WTC11 (cell line): ENCODE measurements around the gene ENDOV. TPM values are rescaled to one million over a fixed set of nuclear protein-coding genes. Genes with fewer than 3 reads are reported as not detected.

Source experiments
- ATAC-seq: fragments of 200-7000 bp; cut with Tn5 transposase; 2 replicates; pipeline ENCODE4 v1.10.0; 2021; ENCODE audit warnings: mild to moderate bottlenecking, moderate library complexity
- CTCF ChIA-PET: fragments of 300-600 bp; sonication (Branson Sonifier 250); formaldehyde crosslinking; loops from one replicate; lab custom pipeline; 2021; ENCODE audit warnings: antibody characterized with exemption; lab: Charles Lee
- POLR2A ChIA-PET: fragments of 350-600 bp; sonication (Branson Sonifier 250); formaldehyde crosslinking; loops from one replicate; lab custom pipeline; 2021; ENCODE audit warnings: antibody characterized with exemption; lab: Charles Lee
- DNase-seq: peaks from one replicate; pipeline ENCODE4 v3.0.0; 2021; ENCODE audit warnings: low spot score
- H3K27ac Mint-ChIP-seq: 2 replicates; pipeline ENCODE4 v1.8.0; 2021; ENCODE audit warnings: mixed read lengths
- H3K27me3 Mint-ChIP-seq: 2 replicates; pipeline ENCODE4 v1.8.0; 2021; ENCODE audit warnings: low read depth, mild to moderate bottlenecking, moderate library complexity, mixed read lengths
- H3K36me3 Mint-ChIP-seq: 2 replicates; pipeline ENCODE4 v1.8.0; 2021; ENCODE audit warnings: mixed read lengths
- H3K4me1 Mint-ChIP-seq: 2 replicates; pipeline ENCODE4 v1.8.0; 2022; ENCODE audit warnings: mixed read lengths
- H3K4me3 Mint-ChIP-seq: 2 replicates; pipeline ENCODE4 v1.8.0; 2021; ENCODE audit warnings: mild to moderate bottlenecking, moderate library complexity, mixed read lengths
- H3K9me3 Mint-ChIP-seq: 2 replicates; pipeline ENCODE4 v1.8.0; 2021; ENCODE audit warnings: mixed read lengths
- ARID4B ChIP-seq: sonication (generic); formaldehyde crosslinking; IDR thresholded peaks from 2 replicates; pipeline ENCODE4 v1.8.0; 2023; ENCODE audit warnings: missing genetic modification reagents, mild to moderate bottlenecking, borderline replicate concordance
- ATF3 ChIP-seq: sonication (generic); formaldehyde crosslinking; conservative IDR thresholded peaks from 2 replicates; pipeline ENCODE4 v1.8.1; 2022; ENCODE audit warnings: mild to moderate bottlenecking, missing genetic modification reagents
- E2F1 ChIP-seq: sonication (generic); formaldehyde crosslinking; IDR thresholded peaks from 2 replicates; pipeline ENCODE4 v1.8.0; 2022; ENCODE audit warnings: mild to moderate bottlenecking, missing genetic modification reagents
- IRF2 ChIP-seq: sonication (generic); formaldehyde crosslinking; IDR thresholded peaks from 2 replicates; pipeline ENCODE4 v1.8.0; 2022; ENCODE audit warnings: low read depth, missing genetic modification reagents, borderline replicate concordance
- NR1H2 ChIP-seq: sonication (generic); formaldehyde crosslinking; IDR thresholded peaks from 2 replicates; pipeline ENCODE4 v1.9.0; 2021; ENCODE audit warnings: mild to moderate bottlenecking, moderate library complexity, missing genetic modification reagents
- NR3C1 ChIP-seq: sonication (generic); formaldehyde crosslinking; conservative IDR thresholded peaks from 2 replicates; pipeline ENCODE4 v1.8.1; 2023; ENCODE audit warnings: low read depth, mild to moderate bottlenecking, missing genetic modification reagents
- OVOL2 ChIP-seq: fragments of 250-450 bp; sonication (Bioruptor Pico); IDR thresholded peaks from 2 replicates; pipeline ENCODE4 v1.9.0; 2021; ENCODE audit warnings: mild to moderate bottlenecking, borderline replicate concordance
- PRDM15 ChIP-seq: sonication (generic); formaldehyde crosslinking; IDR thresholded peaks from 2 replicates; pipeline ENCODE4 v1.8.0; 2022; ENCODE audit warnings: missing genetic modification reagents
- RORB ChIP-seq: fragments of 250-450 bp; sonication (Bioruptor Pico); IDR thresholded peaks from 2 replicates; pipeline ENCODE4 v1.9.0; 2021; ENCODE audit warnings: mild to moderate bottlenecking
- TP53 ChIP-seq: sonication (generic); formaldehyde crosslinking; IDR thresholded peaks from 2 replicates; pipeline ENCODE4 v1.8.1; 2023; ENCODE audit warnings: mild to moderate bottlenecking, missing genetic modification reagents
- ZBTB43 ChIP-seq: sonication (generic); formaldehyde crosslinking; IDR thresholded peaks from 2 replicates; pipeline ENCODE4 v1.8.1; 2023; ENCODE audit warnings: mild to moderate bottlenecking, missing genetic modification reagents
- ZMAT4 ChIP-seq: fragments of 250-450 bp; sonication (Bioruptor Pico); IDR thresholded peaks from 2 replicates; pipeline ENCODE4 v1.9.0; 2021; ENCODE audit warnings: mild to moderate bottlenecking
- ZNF138 ChIP-seq: sonication (generic); formaldehyde crosslinking; conservative IDR thresholded peaks from 2 replicates; pipeline ENCODE4 v1.8.1; 2022; ENCODE audit warnings: mild to moderate bottlenecking, moderate library complexity, missing genetic modification reagents
- ZNF219 ChIP-seq: sonication (generic); formaldehyde crosslinking; IDR thresholded peaks from 2 replicates; pipeline ENCODE4 v1.8.0; 2023; ENCODE audit warnings: missing genetic modification reagents, mild to moderate bottlenecking, borderline replicate concordance
- ZNF281 ChIP-seq: sonication (generic); formaldehyde crosslinking; IDR thresholded peaks from 2 replicates; pipeline ENCODE4 v1.8.0; 2023; ENCODE audit warnings: mild to moderate bottlenecking, missing genetic modification reagents
- ZNF671 ChIP-seq: fragments of 250-450 bp; sonication (Bioruptor Pico); IDR thresholded peaks from 2 replicates; pipeline ENCODE4 v1.8.0; 2021; ENCODE audit warnings: mild to moderate bottlenecking
- total RNA-seq: library from RNA; stranded (reverse); gene quantifications from 3 replicates; pipeline ENCODE4 v1.2.3, GENCODE V29; 2021

Gene ENDOV
- total RNA-seq, 1 experiment from 2014 or later, result 25.2 TPM

- Mint-ChIP-seq H3K36me3 (no peaks in the 10 kb centered on the region), H3K9me3 (no peaks in the 10 kb centered on the region), H3K27me3 (no peaks in the 10 kb centered on the region; the same call in 1 of the 2 replicates), H3K27ac (no peak overlapping the region), H3K4me3 (no peak overlapping the region), H3K4me1 (0 out of 2 replicates have a peak, but pooled peaks cover 3% of the 10 kb centered on the region)
- ChIA-PET POLR2A (no interaction called here), CTCF (no interaction called here)
- DNase-seq (no peak), ATAC-seq (no peak)
- no peak for TF ChIP-seq OVOL2 (CRISPR knock-in tag)
Observed at GRCh38 chr17:80429356-80430275, 14.6 kb downstream of the ENDOV start.

- POLR2A ChIA-PET, result no interaction called here
- CTCF ChIA-PET, result interaction anchor here (1.2 kb wide), 1 partner anchor 47 kb away, joined by 3 read pairs; no protein-coding TSS in a partner anchor
- ATAC-seq, result no peak
Observed at GRCh38 chr17:80430446-80431245, 15.7 kb downstream of the ENDOV start.

More at GRCh38 chr17:80430446-80431245, 15.7 kb downstream of the ENDOV start:
- Mint-ChIP-seq H3K9me3 (no peaks in the 10 kb centered on the region), H3K4me1 (0 out of 2 replicates have a peak, but pooled peaks cover 3% of the 10 kb centered on the region), H3K27ac (no peak overlapping the region), H3K4me3 (no peak overlapping the region), H3K36me3 (no peaks in the 10 kb centered on the region), H3K27me3 (no peaks in the 10 kb centered on the region; the same call in 1 of the 2 replicates)
- TF ChIP-seq ZNF281 (CRISPR knock-in tag), result no peak
- TF ChIP-seq ZNF671 (CRISPR knock-in tag), result no peak
- no peak for TF ChIP-seq RORB
- TF ChIP-seq NR3C1, result no peak
- TF ChIP-seq PRDM15 (CRISPR knock-in tag), result no peak
- no peak for TF ChIP-seq TP53 (CRISPR knock-in tag)
- no peak for TF ChIP-seq ZNF219 (CRISPR knock-in tag)
- no peak for TF ChIP-seq NR1H2
- TF ChIP-seq E2F1, result no peak
- TF ChIP-seq ATF3, result no peak
- no peak for TF ChIP-seq IRF2 (CRISPR knock-in tag)
- no peak for TF ChIP-seq ZNF138 (CRISPR knock-in tag)
- no peak for TF ChIP-seq ARID4B
- TF ChIP-seq ZBTB43 (CRISPR knock-in tag), result no peak
- TF ChIP-seq ZMAT4, result no peak
- TF ChIP-seq, all 79 proteins: peak for 0
- no peak for DNase-seq
